Loucy (cell line): ENCODE measurements around the gene FGFR2.

ENCODE experiments used
- H2AFZ ChIP-seq: fragments of 200-600 bp; sonication (generic); 2 replicates; pipeline ENCODE4 v1.6.0; 2016; ENCODE audit warnings: antibody characterized with exemption, mild to moderate bottlenecking, low read length, moderate library complexity
- H3F3A ChIP-seq: fragments of 200-600 bp; 2 replicates; pipeline ENCODE4 v1.6.0; 2016; ENCODE audit warnings: antibody characterized with exemption, low read depth, mild to moderate bottlenecking
- H3K27me3 ChIP-seq: fragments of 200-600 bp; sonication (generic); 2 replicates; pipeline ENCODE4 v1.6.1; 2014; ENCODE audit warnings: low read length, mild to moderate bottlenecking; ENCODE audit not compliant: insufficient read depth, poor library complexity, severe bottlenecking
- H3K36me3 ChIP-seq: fragments of 200-600 bp; sonication (generic); 2 replicates; pipeline ENCODE4 v1.6.1; 2016; ENCODE audit warnings: low read length; ENCODE audit not compliant: insufficient read depth
- H3K4me1 ChIP-seq: fragments of 200-600 bp; sonication (generic); 2 replicates; pipeline ENCODE4 v1.5.1; 2014; ENCODE audit warnings: low read length, mild to moderate bottlenecking; ENCODE audit not compliant: insufficient read depth, poor library complexity, severe bottlenecking
- H3K4me2 ChIP-seq: fragments of 200-600 bp; sonication (generic); 2 replicates; pipeline ENCODE4 v1.6.0; 2014; ENCODE audit warnings: antibody characterized with exemption, low read length, low read depth, mild to moderate bottlenecking; ENCODE audit not compliant: poor library complexity, severe bottlenecking
- H3K4me3 ChIP-seq: fragments of 200-600 bp; sonication (generic); 2 replicates; pipeline ENCODE4 v1.5.1; 2014; ENCODE audit warnings: low read length, mild to moderate bottlenecking, mixed read lengths; ENCODE audit not compliant: poor library complexity, severe bottlenecking
- H3K79me2 ChIP-seq: fragments of 200-600 bp; sonication (generic); 2 replicates; pipeline ENCODE4 v1.6.1; 2014; ENCODE audit warnings: low read length; ENCODE audit not compliant: insufficient read depth
- H3K9ac ChIP-seq: fragments of 200-600 bp; sonication (generic); 2 replicates; pipeline ENCODE4 v1.6.0; 2014; ENCODE audit warnings: mild to moderate bottlenecking, low read depth, low read length, moderate library complexity; ENCODE audit not compliant: poor library complexity, severe bottlenecking
- H3K9me2 ChIP-seq: fragments of 200-600 bp; sonication (generic); replicated peaks from 2 replicates; pipeline ENCODE4 v1.6.1; 2016; ENCODE audit warnings: low read depth, low read length, mixed read lengths
- H3K9me3 ChIP-seq: fragments of 200-600 bp; sonication (generic); 2 replicates; pipeline ENCODE4 v1.6.1; 2014; ENCODE audit warnings: mild to moderate bottlenecking, antibody characterized with exemption, low read length, low read depth; ENCODE audit not compliant: insufficient read depth
- H4K20me1 ChIP-seq: fragments of 200-600 bp; sonication (generic); 2 replicates; pipeline ENCODE4 v1.6.0; 2014; ENCODE audit warnings: antibody characterized with exemption, low read length, mild to moderate bottlenecking; ENCODE audit not compliant: insufficient read depth, poor library complexity, severe bottlenecking
- CTCF ChIP-seq: fragments of 200-600 bp; sonication (generic); conservative IDR thresholded peaks from 2 replicates; pipeline ENCODE4 v1.5.1; 2014; ENCODE audit warnings: mild to moderate bottlenecking, antibody characterized with exemption, low read length
- EZH2phosphoT487 ChIP-seq: fragments of 200-600 bp; IDR thresholded peaks from 2 replicates; pipeline ENCODE4 v1.6.1; 2018; ENCODE audit warnings: antibody characterized with exemption, mild to moderate bottlenecking, moderate library complexity, borderline replicate concordance

FGFR2 gene

GRCh38 chr10:121481180-121481579, 117.1 kb downstream of the FGFR2 start:
- no peak overlapping the region for H2AFZ ChIP-seq
- H3K4me1 ChIP-seq = no peaks in the 10 kb centered on the region
- no peaks in the 10 kb centered on the region for H3F3A ChIP-seq
- H3K36me3 ChIP-seq = no peaks in the 10 kb centered on the region
- no peak overlapping the region for H3K9ac ChIP-seq
- no peaks in the 10 kb centered on the region for H3K9me2 ChIP-seq
- TF ChIP-seq CTCF (no peak), EZH2phosphoT487 (no peak)
- H3K4me3 ChIP-seq = no peak overlapping the region
- H3K79me2 ChIP-seq = no peaks in the 10 kb centered on the region
- no peaks in the 10 kb centered on the region for H3K9me3 ChIP-seq
- H4K20me1 ChIP-seq = no peaks in the 10 kb centered on the region
- H3K4me2 ChIP-seq = no peak overlapping the region
- no peaks in the 10 kb centered on the region for H3K27me3 ChIP-seq

DNA sequence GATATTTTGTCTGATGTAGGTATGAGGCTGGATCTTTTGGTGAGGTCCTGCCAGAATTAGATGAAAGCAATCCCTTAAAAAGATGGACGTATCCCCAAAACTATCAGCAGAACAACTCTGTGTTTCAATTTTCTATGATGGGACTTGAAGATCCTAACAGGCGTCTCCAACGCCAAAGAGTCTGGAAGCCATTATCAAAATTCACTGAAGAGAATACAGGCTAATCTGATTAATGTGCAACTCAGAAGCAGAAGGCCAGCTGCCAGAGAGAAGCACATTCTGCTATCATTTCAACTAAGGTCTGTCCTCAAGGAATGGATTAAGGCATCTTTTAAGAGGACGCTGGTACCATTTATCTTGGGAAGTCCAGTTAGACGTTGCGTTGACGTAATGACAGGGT, 119.7 kb downstream of the FGFR2 start:
- H3K9ac ChIP-seq = no peak overlapping the region
- no peaks in the 10 kb centered on the region for H3K9me2 ChIP-seq
- no peaks in the 10 kb centered on the region for H3K4me1 ChIP-seq
- TF ChIP-seq EZH2phosphoT487 (no peak), CTCF (no peak)
- no peak overlapping the region for H3K4me2 ChIP-seq
- H3K79me2 ChIP-seq = no peaks in the 10 kb centered on the region
- no peaks in the 10 kb centered on the region for H4K20me1 ChIP-seq
- no peak overlapping the region for H3K4me3 ChIP-seq
- no peaks in the 10 kb centered on the region for H3K9me3 ChIP-seq
- H3K36me3 ChIP-seq = no peaks in the 10 kb centered on the region
- no peak overlapping the region for H2AFZ ChIP-seq
- H3F3A ChIP-seq = no peaks in the 10 kb centered on the region
- H3K27me3 ChIP-seq = no peaks in the 10 kb centered on the region

GRCh38 chr10:121469797-121470606, 128.2 kb downstream of the FGFR2 start:
- H3K4me1 ChIP-seq = no peaks in the 10 kb centered on the region
- H3K9me2 ChIP-seq = no peaks in the 10 kb centered on the region
- TF ChIP-seq CTCF = no peak
- TF ChIP-seq EZH2phosphoT487 = no peak
- no peaks in the 10 kb centered on the region for H3K27me3 ChIP-seq
- H3K9me3 ChIP-seq = no peaks in the 10 kb centered on the region; the same call in 1 of the 2 replicates
- no peak overlapping the region for H3K9ac ChIP-seq
- H3F3A ChIP-seq = no peaks in the 10 kb centered on the region
- H3K4me2 ChIP-seq = no peak overlapping the region
- H4K20me1 ChIP-seq = no peaks in the 10 kb centered on the region
- H3K79me2 ChIP-seq = no peaks in the 10 kb centered on the region
- H3K4me3 ChIP-seq = no peak overlapping the region
- H3K36me3 ChIP-seq = no peaks in the 10 kb centered on the region
- H2AFZ ChIP-seq = no peak overlapping the region
